Transverse colon (tissue), 4 donors: Measurements from ENCODE around the gene SLC49A3. TPM values are rescaled to one million over a fixed set of nuclear protein-coding genes. Genes with fewer than 3 reads are reported as not detected.

ENCODE experiments used
- DNase-seq: peaks from one replicate; pipeline ENCODE4 v3.0.0-alpha.2; 2019
- H3K27ac ChIP-seq, 4 donors: fragments of 200-600 bp; sonication (generic); 2 replicates each; pipeline ENCODE4 v1.5.1; 2016 to 2018; ENCODE audit warnings: inconsistent platforms in 4 of 4
- H3K27me3 ChIP-seq: fragments of 200-600 bp; sonication (generic); 2 replicates; pipeline ENCODE4 v1.5.1; 2017; ENCODE audit warnings: inconsistent platforms
- H3K36me3 ChIP-seq, 4 donors: fragments of 200-600 bp; sonication (generic); 2 replicates each; pipeline ENCODE4 v1.5.1; 2017 to 2019; ENCODE audit warnings: inconsistent platforms in 4 of 4
- H3K4me1 ChIP-seq, 4 donors: fragments of 200-600 bp; sonication (generic); 2 replicates each; pipeline ENCODE4 v1.5.1; 2017 to 2020; ENCODE audit warnings: inconsistent platforms in 4 of 4
- H3K4me3 ChIP-seq, 4 donors: fragments of 200-600 bp; sonication (generic); 1 replicate in 1 of 4; 2 replicates in 3 of 4; pipeline versions ENCODE4 v1.5.1 to v1.6.1; 2017 to 2019; ENCODE audit warnings: inconsistent platforms in 4 of 4
- H3K9me3 ChIP-seq, 2 donors: fragments of 200-600 bp; sonication (generic); 2 replicates each; pipeline ENCODE4 v1.5.1; 2017 to 2019; ENCODE audit warnings: inconsistent platforms in 2 of 2
- EP300 ChIP-seq: sonication (generic); formaldehyde crosslinking; IDR thresholded peaks from one replicate; pipeline ENCODE4 v1.6.1; 2017; ENCODE audit warnings: antibody characterized with exemption, low read depth
- POLR2A ChIP-seq: fragments of 450-650 bp; IDR thresholded peaks from one replicate; pipeline ENCODE4 v1.6.1; 2016; ENCODE audit warnings: antibody characterized with exemption, mild to moderate bottlenecking, moderate library complexity
- POLR2AphosphoS5 ChIP-seq, 3 donors: sonication (generic); formaldehyde crosslinking; IDR thresholded peaks; one replicate each; pipeline ENCODE4 v1.6.1; 2016; ENCODE audit warnings: antibody characterized with exemption in 3 of 3
- WGBS, 2 donors: methylation state at CpG; one replicate each; pipeline ENCODE4 v1.1.5; 2018; ENCODE audit warnings: low coverage in 1 of 2; 5-methylcytosine and 5-hydroxymethylcytosine counted together
- in situ Hi-C, 4 donors: fragments of 200-750 bp; cut with MboI; loops; one replicate each; pipeline versions ENCODE4 v1.15.0 to v1.15.1; 2017; ENCODE audit warnings: low sequenced_read_pairs in 3 of 4, low pct_ligation_motif_present in 1 of 4, low pct_unique_long_range_greater_than_20kb in 1 of 4
- intact Hi-C: fragments of 100-400 bp; cut with DNase I; formaldehyde crosslinking; loops from one replicate; pipeline ENCODE4 v1.15.1; 2023; ENCODE audit warnings: low total_unique reads
- total RNA-seq, 4 donors: library from RNA; depleted of rRNA; stranded (reverse); fragments of >200 nt; gene quantifications; one replicate each; pipeline ENCODE4 v1.1.0, GENCODE V29; 2016
- TF ChIP-seq, protein P1 (sequence below), 5 experiments: fragments of 200-600 bp in 3 of 5; fragments of 450-650 bp in 2 of 5; sonication (generic) in 3 of 5; IDR thresholded peaks; 1 replicate in 2 of 5; 2 replicates in 3 of 5; pipeline ENCODE4 v1.5.1; 2016 to 2017; ENCODE audit warnings: antibody characterized with exemption in 5 of 5, inconsistent platforms in 3 of 5, mild to moderate bottlenecking in 2 of 5, moderate library complexity in 1 of 5

The SLC49A3 gene
- total RNA-seq, 4 donors from 2014 or later = 1.2 to 17.6 (median 9.2) TPM

DNA sequence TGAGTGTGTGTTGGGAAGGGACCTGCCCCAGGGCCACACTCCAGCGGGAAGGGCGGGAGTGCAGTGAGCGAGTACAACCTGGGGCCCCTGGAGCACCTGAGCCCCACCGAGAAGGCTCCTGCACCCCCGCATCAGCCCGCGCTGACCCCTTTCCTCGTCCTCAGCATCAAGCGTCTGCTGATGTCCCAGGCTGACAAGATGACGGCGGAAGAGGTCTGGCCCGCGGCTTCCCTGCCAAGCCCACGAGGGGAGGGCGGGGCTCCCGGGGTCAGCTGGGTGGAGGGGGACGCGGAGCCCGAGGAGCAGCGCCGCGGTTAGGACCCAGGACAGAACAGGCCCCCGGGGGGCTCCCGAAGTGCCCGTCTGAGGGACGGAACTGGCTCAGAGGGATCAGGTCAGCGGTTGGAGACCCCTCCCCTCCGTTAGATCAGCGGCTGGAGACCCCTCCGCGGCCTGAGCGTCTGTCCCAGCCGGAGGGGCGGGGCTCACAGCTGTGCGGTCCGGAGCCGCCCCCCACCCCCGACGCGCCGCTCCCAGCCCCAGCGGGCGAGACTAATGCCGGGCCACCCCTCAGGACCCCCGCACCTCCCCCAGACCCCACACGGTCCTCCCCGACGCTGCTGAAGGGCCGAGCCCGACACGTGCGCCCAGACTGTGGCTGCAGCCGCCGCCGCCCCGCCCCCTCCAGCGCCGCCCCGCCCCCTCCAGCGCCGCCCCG lies 7.9 kb downstream of the SLC49A3 start:
- no peaks in the 10 kb centered on the region for H3K27me3 ChIP-seq
- in situ Hi-C loops (no loop called here), intact Hi-C loops (no loop called here)
- peak; percentile 83 for DNase-seq
- H3K9me3 ChIP-seq = no peaks in the 10 kb centered on the region
- 2 to 20% methylated on average over 4 to 18 of the region's 62 CpGs for WGBS, 2 donors
- H3K36me3 ChIP-seq = no peaks in the 10 kb centered on the region
- peak overlapping the region; percentile 8 to 69 (median 29) for H3K27ac ChIP-seq
- TF ChIP-seq POLR2A = peak; percentile 10
- no peak for TF ChIP-seq EP300
- TF ChIP-seq POLR2AphosphoS5 (IDR thresholded peaks at IDR 0.05) = peak in 1 of 3 donors; percentile 22
- TF ChIP-seq, protein P1, sequence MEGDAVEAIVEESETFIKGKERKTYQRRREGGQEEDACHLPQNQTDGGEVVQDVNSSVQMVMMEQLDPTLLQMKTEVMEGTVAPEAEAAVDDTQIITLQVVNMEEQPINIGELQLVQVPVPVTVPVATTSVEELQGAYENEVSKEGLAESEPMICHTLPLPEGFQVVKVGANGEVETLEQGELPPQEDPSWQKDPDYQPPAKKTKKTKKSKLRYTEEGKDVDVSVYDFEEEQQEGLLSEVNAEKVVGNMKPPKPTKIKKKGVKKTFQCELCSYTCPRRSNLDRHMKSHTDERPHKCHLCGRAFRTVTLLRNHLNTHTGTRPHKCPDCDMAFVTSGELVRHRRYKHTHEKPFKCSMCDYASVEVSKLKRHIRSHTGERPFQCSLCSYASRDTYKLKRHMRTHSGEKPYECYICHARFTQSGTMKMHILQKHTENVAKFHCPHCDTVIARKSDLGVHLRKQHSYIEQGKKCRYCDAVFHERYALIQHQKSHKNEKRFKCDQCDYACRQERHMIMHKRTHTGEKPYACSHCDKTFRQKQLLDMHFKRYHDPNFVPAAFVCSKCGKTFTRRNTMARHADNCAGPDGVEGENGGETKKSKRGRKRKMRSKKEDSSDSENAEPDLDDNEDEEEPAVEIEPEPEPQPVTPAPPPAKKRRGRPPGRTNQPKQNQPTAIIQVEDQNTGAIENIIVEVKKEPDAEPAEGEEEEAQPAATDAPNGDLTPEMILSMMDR (IDR thresholded peaks at IDR 0.05) = no peak
- H3K4me3 ChIP-seq = peak overlapping the region; percentile 20 to 51 (median 44)
- peaks cover 3 to 49% (median 42%) of the 10 kb centered on the region in 4 donors for H3K4me1 ChIP-seq

DNA sequence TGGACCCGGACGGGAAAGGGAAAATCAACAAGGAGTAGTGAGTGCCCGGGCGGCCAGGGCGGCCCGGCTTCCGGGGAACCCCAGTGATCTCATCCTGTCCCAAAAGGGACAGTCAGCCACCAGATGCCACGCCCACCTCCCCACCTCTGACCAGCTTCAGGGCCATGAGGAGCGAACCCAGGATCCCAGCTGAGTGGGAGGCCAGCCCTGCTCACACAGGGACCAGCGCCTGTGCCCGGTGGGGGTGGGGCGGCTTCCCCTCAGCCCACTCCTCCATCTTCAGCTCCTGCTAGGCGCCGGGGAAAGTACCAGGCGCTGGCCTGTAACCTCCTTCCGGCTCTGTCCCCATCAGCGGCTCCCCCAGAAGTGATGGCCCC lies 8.4 kb downstream of the SLC49A3 start:
- intact Hi-C loops (no loop called here), in situ Hi-C loops (no loop called here)
- Histone ChIP-seq H3K36me3 (no peaks in the 10 kb centered on the region), H3K9me3 (no peaks in the 10 kb centered on the region), H3K4me3 (peak overlapping the region in 2 of 4 donors; percentile 39 to 51), H3K27ac (peak overlapping the region; percentile 8 to 69 (median 29)), H3K27me3 (no peaks in the 10 kb centered on the region), H3K4me1 (peaks cover 3 to 50% (median 43%) of the 10 kb centered on the region in 4 donors)
- TF ChIP-seq POLR2AphosphoS5 (IDR thresholded peaks at IDR 0.05) (no peak), EP300 (no peak), POLR2A (no peak)
- TF ChIP-seq, protein P1 (IDR thresholded peaks at IDR 0.05) = no peak
- peak; percentile 55 for DNase-seq
- 51 to 69% methylated on average over 9 to 17 of the region's 17 CpGs for WGBS, 2 donors

DNA sequence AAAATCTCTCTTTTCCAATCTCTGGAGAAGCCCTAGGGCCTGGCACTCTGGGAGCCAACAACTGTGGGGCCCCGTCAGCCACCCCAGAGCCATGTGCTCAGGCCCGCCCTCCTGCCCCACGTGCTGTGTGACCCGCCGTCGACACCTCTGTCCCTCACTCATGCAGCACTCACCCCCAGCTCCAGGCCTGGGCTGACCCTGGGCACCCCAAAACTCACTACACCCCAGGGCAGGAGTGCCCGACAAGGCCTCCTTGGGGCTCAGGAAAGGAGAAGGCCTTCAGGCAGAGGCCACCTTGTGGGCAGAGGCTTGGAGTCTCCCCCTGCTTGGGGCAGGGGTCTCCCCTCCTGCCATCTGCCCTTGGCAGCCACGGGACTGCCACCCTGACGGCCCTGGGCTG lies 8.9 kb downstream of the SLC49A3 start:
- intact Hi-C loops (no loop called here), in situ Hi-C loops (no loop called here)
- no peaks in the 10 kb centered on the region for H3K27me3 ChIP-seq
- 79% methylated on average over 9 of the region's 9 CpGs; no CpG with 5 or more reads in 1 of the 2 donors for WGBS, 2 donors
- H3K27ac ChIP-seq = peak overlapping the region in 1 of 4 donors; percentile 69
- no peak for DNase-seq
- TF ChIP-seq POLR2A (no peak), EP300 (no peak), POLR2AphosphoS5 (IDR thresholded peaks at IDR 0.05) (no peak)
- TF ChIP-seq, protein P1 (IDR thresholded peaks at IDR 0.05) = no peak
- no peak overlapping the region for H3K4me3 ChIP-seq
- no peaks in the 10 kb centered on the region for H3K36me3 ChIP-seq
- H3K9me3 ChIP-seq = no peaks in the 10 kb centered on the region
- H3K4me1 ChIP-seq = peaks cover 8 to 54% (median 48%) of the 10 kb centered on the region in 4 donors

DNA sequence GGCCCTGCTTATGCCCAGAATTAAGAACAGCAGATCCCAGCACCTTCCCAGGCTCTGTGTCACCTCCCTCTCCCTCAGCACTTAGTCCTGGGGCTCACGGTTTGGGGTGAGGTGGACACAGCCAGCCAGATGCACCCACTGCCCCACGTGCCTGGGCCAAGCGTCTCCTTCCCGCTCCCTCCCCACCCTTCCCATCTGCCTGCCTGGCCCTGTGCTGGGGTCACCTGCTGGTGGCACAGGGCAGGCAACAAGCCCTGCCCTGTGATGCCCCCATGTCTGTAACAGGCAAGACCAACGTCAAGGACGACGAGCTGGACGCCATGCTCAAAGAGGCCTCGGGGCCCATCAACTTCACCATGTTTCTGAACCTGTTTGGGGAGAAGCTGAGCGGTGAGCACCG lies 9.3 kb downstream of the SLC49A3 start:
- Histone ChIP-seq H3K4me1 (peaks cover 9 to 57% (median 51%) of the 10 kb centered on the region in 4 donors), H3K27me3 (no peaks in the 10 kb centered on the region), H3K36me3 (no peaks in the 10 kb centered on the region), H3K9me3 (no peaks in the 10 kb centered on the region), H3K4me3 (no peak overlapping the region), H3K27ac (no peak overlapping the region)
- TF ChIP-seq POLR2A = no peak
- TF ChIP-seq, protein P1 (IDR thresholded peaks at IDR 0.05) = no peak
- no peak for TF ChIP-seq EP300
- TF ChIP-seq POLR2AphosphoS5 (IDR thresholded peaks at IDR 0.05) = no peak
- DNase-seq = no peak
- in situ Hi-C loops (no loop called here), intact Hi-C loops (no loop called here)
- 78% methylated on average over 11 of the region's 11 CpGs; no CpG with 5 or more reads in 1 of the 2 donors for WGBS, 2 donors
